Ammon's horn (tissue), 1 donor: ENCODE measurements around the gene TRPV3.

Source experiments
- DNase-seq: peaks from one replicate; pipeline ENCODE4 v3.0.0-alpha.2; 2016; ENCODE audit warnings: low spot score

TRPV3 gene

GRCh38 chr17:3546521-3546920 lies 11.1 kb downstream of the TRPV3 start:
- DNase-seq: no peak

GRCh38 chr17:3545151-3545550 lies 12.5 kb downstream of the TRPV3 start:
- no peak for DNase-seq

DNA sequence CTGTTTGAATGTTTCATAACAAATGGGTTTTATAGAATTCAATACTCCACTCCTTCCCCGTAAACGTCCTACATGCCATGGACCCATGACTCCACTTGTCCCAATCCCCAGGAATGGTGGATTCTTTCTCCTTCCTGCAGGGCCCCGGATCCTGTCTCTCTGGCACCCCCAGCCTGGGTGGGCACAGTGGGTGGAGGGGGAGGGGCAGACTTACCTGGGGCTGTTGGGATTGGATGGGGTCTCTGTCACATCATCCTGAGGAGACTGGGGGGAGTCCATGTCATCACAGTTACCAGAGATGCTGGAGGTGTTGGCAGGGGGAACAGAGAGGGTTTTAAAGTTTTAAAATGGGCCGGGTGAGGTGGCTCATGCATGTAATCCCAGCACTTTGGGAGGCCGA lies 13.2 kb downstream of the TRPV3 start:
- DNase-seq: no peak

GRCh38 chr17:3543453-3543852 lies 14.2 kb downstream of the TRPV3 start:
- no peak for DNase-seq

GRCh38 chr17:3542410-3543088 lies 15.1 kb downstream of the TRPV3 start:
- no peak for DNase-seq

DNA sequence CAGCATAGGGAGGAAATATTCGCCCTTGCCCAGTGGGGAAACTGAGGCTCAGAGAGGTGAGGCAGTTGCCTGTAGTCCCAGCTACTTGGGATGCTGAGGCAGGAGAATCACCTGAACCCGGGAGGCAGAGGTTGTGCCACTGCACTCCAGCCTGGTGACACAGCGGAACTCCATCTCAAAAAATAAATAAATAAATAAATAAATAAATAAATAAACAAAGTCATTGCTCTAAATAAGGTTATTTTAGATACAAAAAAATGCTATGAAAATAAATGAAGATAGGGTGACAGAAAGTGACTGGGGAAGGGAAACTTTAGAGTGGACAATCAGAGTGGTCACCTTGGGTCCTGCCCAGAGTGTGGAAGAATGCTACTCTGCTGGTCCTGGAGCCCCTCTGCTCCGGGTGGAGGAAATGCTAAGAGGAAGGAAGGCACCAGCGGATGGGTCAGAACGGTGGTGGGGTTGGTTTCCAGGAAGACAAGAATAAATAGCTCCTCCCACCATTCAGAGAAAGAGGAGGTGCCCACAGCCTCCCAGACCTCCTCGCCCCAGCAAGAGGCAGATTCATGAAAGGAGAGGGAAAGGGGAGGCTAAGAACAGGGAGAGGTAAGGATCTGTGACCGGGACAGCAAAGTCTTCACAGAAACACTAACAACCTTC lies 17.6 kb downstream of the TRPV3 start:
- DNase-seq: no peak

GRCh38 chr17:3536716-3537115 lies 20.9 kb downstream of the TRPV3 start:
- no peak for DNase-seq

- peak; percentile 90 for DNase-seq
These were observed 22.2 kb downstream of the TRPV3 start for GRCh38 chr17:3535253-3535995.

DNA sequence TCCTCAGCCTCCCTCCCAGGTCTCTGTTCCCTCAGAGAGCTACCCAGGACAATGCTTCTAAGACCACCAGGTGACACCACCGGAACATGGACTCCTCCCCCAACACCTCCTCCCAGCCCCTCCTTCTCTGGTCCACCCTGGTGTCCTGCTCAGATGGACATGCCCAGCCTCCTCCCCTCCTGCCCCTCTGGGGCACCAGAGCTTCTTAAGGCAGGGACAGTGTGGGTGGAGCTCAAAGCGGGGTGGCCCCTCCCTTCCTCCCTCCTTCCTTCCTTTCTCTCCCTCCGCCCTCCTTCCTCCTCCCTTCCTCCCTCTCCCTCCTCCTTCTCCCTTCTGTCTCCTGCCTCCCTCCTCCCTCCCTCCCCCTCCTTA lies 22.7 kb downstream of the TRPV3 start:
- DNase-seq: peak; percentile 87

DNA sequence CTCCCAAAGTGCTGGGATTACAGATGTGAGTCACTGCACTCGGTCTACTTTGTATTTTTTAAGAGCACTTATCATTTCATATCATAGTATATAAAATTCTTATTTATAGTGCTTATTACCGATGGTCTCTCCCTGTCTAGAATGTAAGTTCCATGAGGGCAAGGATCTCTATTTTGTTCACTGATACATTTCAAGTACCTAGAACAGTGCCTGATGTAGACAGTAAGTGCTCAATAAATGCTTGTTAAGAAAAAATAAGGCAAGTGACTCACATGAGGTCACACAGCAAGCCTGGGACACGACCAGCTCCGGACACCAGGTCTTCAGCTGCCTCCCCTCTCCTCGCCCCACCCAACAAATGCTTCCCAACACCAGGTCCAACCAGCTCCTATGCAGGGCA lies 23.9 kb downstream of the TRPV3 start:
- no peak for DNase-seq

DNA sequence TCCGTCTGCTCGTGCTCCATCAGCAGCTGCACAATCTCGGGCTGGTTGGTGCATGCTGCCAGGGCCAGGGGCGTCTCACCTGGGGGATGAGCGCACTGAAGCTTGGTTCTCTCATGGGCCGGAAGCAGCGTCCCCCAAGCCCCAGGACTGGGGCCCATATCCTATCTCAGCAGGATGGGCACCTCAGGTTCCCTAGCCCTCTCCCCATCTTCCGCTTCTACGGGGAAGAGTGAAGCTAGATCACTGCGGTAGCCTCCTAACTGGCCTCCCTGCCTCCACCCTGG lies 24.8 kb downstream of the TRPV3 start:
- no peak for DNase-seq

DNA sequence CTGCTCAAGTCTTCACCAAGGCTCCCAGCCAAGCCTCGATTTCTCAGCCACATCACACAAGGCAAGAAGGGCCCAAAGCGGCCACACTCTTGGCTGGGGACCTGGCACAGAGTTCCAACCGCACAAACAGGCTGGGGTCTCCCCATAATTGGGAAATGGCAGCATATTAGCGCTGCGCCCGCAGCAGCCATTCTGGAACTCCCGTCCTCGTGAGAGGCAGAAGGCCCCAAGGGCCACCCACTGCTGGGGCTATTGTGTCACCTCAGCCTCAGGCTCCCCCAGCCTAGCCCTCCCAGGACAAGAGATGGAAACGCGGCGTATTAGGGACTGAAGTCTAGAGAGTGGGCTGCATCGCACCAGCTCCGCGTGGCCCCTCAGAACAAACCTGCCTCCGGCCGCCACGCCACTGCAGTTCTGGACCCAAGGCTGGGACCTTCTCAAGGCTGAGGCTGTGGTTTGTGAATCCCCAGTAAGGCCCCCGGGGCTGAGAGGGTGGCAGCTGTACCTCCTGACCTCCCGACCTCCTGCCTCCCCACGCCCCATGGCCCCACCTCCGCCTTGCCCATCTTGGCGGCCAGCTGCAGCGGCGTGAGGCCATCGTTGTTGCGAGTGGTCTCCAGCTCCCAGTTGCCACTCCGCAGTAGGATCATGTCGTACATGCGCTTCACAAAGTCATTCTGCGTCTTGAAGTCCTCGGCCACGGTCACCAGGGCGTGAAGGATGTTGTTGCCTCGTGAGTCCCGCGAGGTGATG lies 25.3 kb downstream of the TRPV3 start:
- DNase-seq: no peak

DNA sequence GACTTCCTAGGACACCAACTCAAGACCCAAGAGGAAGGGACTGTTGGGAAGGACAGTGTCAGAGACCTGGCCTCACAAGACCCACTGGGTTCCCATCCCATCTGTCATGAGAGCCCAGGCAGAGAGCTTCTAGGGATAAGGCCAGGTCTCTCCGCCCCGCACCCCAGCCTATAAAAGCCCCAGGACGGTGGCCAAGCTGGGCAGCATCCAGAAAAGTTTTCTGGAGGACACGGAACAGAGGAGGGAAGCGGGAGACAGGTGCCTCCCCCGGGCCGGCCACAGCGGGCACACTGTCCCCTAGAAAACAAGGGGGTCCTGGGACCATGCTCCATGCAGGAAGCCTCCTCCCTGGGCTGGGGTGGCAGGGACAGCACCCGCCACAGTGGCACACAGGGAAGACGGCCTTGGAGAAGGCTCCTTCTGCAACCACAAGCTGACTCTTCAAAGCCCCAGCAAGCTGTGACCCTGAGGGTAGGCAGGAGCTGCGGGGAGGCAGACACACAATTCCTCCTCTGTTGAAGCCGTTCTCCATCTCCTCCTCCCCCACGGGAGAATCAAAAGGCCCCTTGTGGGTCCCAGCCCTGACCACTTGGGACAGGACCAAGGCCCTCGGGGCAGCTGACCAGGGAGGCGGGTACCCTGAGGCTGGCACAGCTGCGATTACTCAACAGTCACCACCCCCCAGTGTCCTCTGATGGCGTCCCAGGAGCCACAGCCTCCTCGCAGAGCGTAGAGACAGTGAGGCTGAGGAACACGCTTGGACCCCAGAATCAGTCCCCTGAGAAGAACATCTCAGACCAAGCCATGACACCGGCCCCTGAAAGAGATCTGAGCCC lies 26.1 kb downstream of the TRPV3 start:
- peak; percentile 97 for DNase-seq

- DNase-seq: peak; percentile 83
These were observed 27.5 kb downstream of the TRPV3 start for GRCh38 chr17:3529817-3530741.

DNA sequence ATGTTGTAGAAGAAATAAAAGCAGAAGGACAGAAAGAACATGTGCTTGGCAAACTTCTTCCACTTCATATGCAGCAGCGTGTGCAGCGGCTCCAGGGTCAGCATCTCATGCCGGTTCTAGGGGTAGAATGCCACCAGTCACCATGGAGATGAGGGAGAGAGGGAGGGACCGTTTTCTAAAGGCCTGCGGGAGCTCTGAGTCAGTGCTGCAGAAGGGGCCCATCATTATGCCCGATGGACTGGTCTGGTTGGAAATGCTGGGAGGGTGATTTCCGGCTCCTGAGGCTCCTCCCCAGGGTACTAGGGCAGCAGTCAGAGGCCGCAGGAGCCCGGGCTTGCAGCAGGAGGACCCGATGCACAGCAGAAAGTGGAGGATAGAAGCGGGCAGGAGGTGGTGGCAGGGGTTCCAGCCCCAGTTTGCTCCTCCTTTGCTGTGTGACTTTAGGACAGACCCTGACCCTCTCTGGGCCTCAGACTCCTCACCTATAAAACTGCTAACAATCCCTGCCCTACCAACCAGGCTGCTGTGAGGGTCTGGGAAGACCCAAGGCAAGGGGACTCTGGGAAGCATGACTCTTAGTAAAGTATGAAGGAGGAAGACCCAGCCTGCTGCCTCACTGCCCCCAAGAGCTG lies 28.6 kb downstream of the TRPV3 start:
- peak; percentile 47 for DNase-seq

GRCh38 chr17:3528403-3528851 lies 29.2 kb downstream of the TRPV3 start:
- no peak for DNase-seq

DNA sequence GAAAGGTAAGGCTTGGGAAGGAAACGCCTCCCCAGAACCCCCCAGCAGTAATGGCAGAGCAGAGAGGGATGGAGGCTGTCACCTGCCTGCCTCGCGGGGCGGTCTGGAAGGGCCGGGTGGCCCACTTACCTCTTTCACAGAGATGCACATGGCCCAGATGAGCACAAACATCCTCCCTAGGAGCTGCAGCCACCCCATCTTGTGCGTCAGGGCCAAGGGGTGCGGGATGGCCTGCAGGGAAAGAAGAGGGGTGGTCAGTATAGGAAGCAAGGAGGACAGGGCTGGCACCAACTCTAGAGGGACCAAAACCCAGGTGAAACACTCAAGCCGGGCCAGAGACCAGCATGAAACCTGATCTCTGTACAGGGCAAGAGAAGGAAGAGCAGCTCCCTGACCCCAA lies 29.7 kb downstream of the TRPV3 start:
- no peak for DNase-seq

GRCh38 chr17:3527468-3527867 lies 30.1 kb downstream of the TRPV3 start:
- no peak for DNase-seq

- no peak for DNase-seq
These were observed 30.6 kb downstream of the TRPV3 start for GRCh38 chr17:3526971-3527370.

DNA sequence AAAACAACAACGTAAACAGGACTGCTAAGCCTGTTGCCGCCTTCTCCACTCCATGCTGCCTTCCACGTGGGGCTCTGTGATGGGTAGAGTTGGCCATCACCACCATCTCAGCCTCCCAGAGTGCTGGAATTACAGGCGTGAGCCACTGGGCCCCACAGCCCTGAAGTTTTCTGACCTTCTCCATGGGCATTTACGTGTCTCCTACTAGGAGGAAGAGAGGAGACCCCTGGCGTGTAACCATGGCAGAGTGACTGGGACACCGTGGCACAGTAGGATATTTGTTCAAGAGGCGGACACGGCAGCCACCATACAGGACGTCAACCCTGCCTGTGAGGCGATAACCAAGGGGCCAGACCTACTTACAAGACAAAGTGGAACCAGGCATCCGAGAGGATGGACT lies 31.1 kb downstream of the TRPV3 start:
- DNase-seq: no peak
